ENCODE data around the gene MMD2.

GRCh38 chr7:4871056-4871680, 87.8 kb downstream of the MMD2 start:
- TF ChIP-seq CTCF (IDR thresholded peaks at IDR 0.05) (no peak), EP300 (IDR thresholded peaks at IDR 0.05) (no peak), POLR2A (IDR thresholded peaks at IDR 0.05; ENCODE audit: low read depth) (no peak), POLR2AphosphoS5 (IDR thresholded peaks at IDR 0.05) (no peak)
